MM.1S (cell line): ENCODE measurements around the gene PTPN2.
"Not testable (repeated sequence)": the region's sequence is repeated elsewhere in the genome, so short reads cannot be mapped to it uniquely, and the experiment has no call there.

Experiments used
- DNase-seq: peaks from one replicate; pipeline ENCODE4 v3.0.0-alpha.2; 2015
- H2AFZ ChIP-seq: fragments of 300-600 bp; sonication (generic); 2 replicates; pipeline ENCODE4 v1.6.0; 2016; ENCODE audit warnings: antibody characterized with exemption, low read length
- H3F3A ChIP-seq: fragments of 300-600 bp; sonication (generic); 2 replicates; pipeline ENCODE4 v1.6.1; 2016; ENCODE audit warnings: mild to moderate bottlenecking, antibody characterized with exemption, low read length, moderate library complexity, mixed read lengths; ENCODE audit not compliant: insufficient read depth
- H3K27ac ChIP-seq: fragments of 300-600 bp; sonication (generic); 2 replicates; pipeline ENCODE4 v1.5.1; 2016; ENCODE audit warnings: mild to moderate bottlenecking, low read length
- H3K27me3 ChIP-seq: fragments of 300-600 bp; sonication (generic); replicated peaks from 2 replicates; pipeline ENCODE4 v1.6.0; 2016; ENCODE audit warnings: low read length; ENCODE audit not compliant: insufficient read depth
- H3K36me3 ChIP-seq: fragments of 300-600 bp; sonication (generic); replicated peaks from 2 replicates; pipeline ENCODE4 v1.6.1; 2016; ENCODE audit warnings: mild to moderate bottlenecking, low read length, mixed read lengths; ENCODE audit not compliant: insufficient read depth
- H3K4me1 ChIP-seq: fragments of 300-600 bp; sonication (generic); 2 replicates; pipeline ENCODE4 v1.6.1; 2016; ENCODE audit warnings: low read length, mixed read lengths
- H3K4me2 ChIP-seq: fragments of 300-600 bp; sonication (generic); 2 replicates; pipeline ENCODE4 v1.6.0; 2016; ENCODE audit warnings: low read depth, low read length
- H3K4me3 ChIP-seq: fragments of 300-600 bp; sonication (generic); 2 replicates; pipeline ENCODE4 v1.5.1; 2016; ENCODE audit warnings: low read length, mixed read lengths
- H3K79me2 ChIP-seq: fragments of 300-600 bp; sonication (generic); 2 replicates; pipeline ENCODE4 v1.6.1; 2016; ENCODE audit warnings: mixed run types, low read length, mixed read lengths
- H3K9ac ChIP-seq: fragments of 300-600 bp; sonication (generic); 2 replicates; pipeline ENCODE4 v1.6.1; 2016; ENCODE audit warnings: low read length, mixed read lengths
- H3K9me2 ChIP-seq: fragments of 300-600 bp; sonication (generic); replicated peaks from 2 replicates; pipeline ENCODE4 v1.6.1; 2016; ENCODE audit warnings: mild to moderate bottlenecking, low read length, mixed read lengths; ENCODE audit not compliant: insufficient read depth
- H3K9me3 ChIP-seq: fragments of 300-600 bp; sonication (generic); replicated peaks from 2 replicates; pipeline ENCODE4 v1.6.1; 2016; ENCODE audit warnings: mild to moderate bottlenecking, low read length, mixed read lengths; ENCODE audit not compliant: insufficient read depth
- H4K20me1 ChIP-seq: fragments of 300-600 bp; sonication (generic); 2 replicates; pipeline ENCODE4 v1.6.1; 2016; ENCODE audit warnings: mild to moderate bottlenecking, low read length, moderate library complexity, mixed read lengths; ENCODE audit not compliant: insufficient read depth
- CTCF ChIP-seq: fragments of 300-600 bp; sonication (generic); IDR thresholded peaks from 2 replicates; pipeline ENCODE4 v1.5.1; 2016; ENCODE audit warnings: antibody characterized with exemption, low read length, mixed read lengths
- EZH2 ChIP-seq: fragments of 300-600 bp; sonication (generic); optimal IDR thresholded peaks from 2 replicates; pipeline ENCODE3; 2017; ENCODE audit warnings: low read depth, mild to moderate bottlenecking, antibody characterized with exemption, low read length, mixed read lengths
- EZH2phosphoT487 ChIP-seq: fragments of 300-600 bp; sonication (generic); IDR thresholded peaks from 2 replicates; pipeline ENCODE4 v1.6.1; 2018; ENCODE audit warnings: antibody characterized with exemption, low read length

Gene PTPN2

GRCh38 chr18:12906119-12906518 lies 22.1 kb upstream of the PTPN2 start:
- no peak overlapping the region for H3K4me3 ChIP-seq
- H3K9ac ChIP-seq, result no peak overlapping the region
- TF ChIP-seq CTCF (no peak), EZH2phosphoT487 (no peak), EZH2 (no peak)
- H3F3A ChIP-seq, result no peaks in the 10 kb centered on the region
- H3K27ac ChIP-seq, result no peak overlapping the region
- no peaks in the 10 kb centered on the region for H3K4me1 ChIP-seq
- no peaks in the 10 kb centered on the region for H3K36me3 ChIP-seq
- no peak for DNase-seq
- H3K9me3 ChIP-seq, result no peaks in the 10 kb centered on the region
- no peaks in the 10 kb centered on the region for H3K79me2 ChIP-seq
- H3K9me2 ChIP-seq, result no peaks in the 10 kb centered on the region
- H4K20me1 ChIP-seq, result no peaks in the 10 kb centered on the region
- H2AFZ ChIP-seq, result no peak overlapping the region
- peaks cover 47% of the 10 kb centered on the region for H3K27me3 ChIP-seq
- H3K4me2 ChIP-seq, result no peak overlapping the region

- no peak overlapping the region for H3K27ac ChIP-seq
- no peaks in the 10 kb centered on the region for H3K4me1 ChIP-seq
- H3K79me2 ChIP-seq, result no peaks in the 10 kb centered on the region
- H3K4me3 ChIP-seq, result no peak overlapping the region
- H3K4me2 ChIP-seq, result no peak overlapping the region
- no peak for TF ChIP-seq CTCF
- no peak for TF ChIP-seq EZH2phosphoT487
- TF ChIP-seq EZH2, result no peak
- no peak overlapping the region for H3K9ac ChIP-seq
- peaks cover 35% of the 10 kb centered on the region for H3K27me3 ChIP-seq
- H2AFZ ChIP-seq, result no peak overlapping the region
- no peak for DNase-seq
- H3F3A ChIP-seq, result no peaks in the 10 kb centered on the region
- no peaks in the 10 kb centered on the region for H3K9me2 ChIP-seq
- no peaks in the 10 kb centered on the region for H4K20me1 ChIP-seq
- no peaks in the 10 kb centered on the region for H3K9me3 ChIP-seq
- no peaks in the 10 kb centered on the region for H3K36me3 ChIP-seq
Observed at GRCh38 chr18:12904012-12904516, 20.0 kb upstream of the PTPN2 start.

- H2AFZ ChIP-seq, H3K9ac ChIP-seq, H3K9me2 ChIP-seq, H3F3A ChIP-seq, H3K27ac ChIP-seq, H4K20me1 ChIP-seq, H3K9me3 ChIP-seq, H3K4me2 ChIP-seq, H3K36me3 ChIP-seq, H3K4me1 ChIP-seq, H3K79me2 ChIP-seq, H3K4me3 ChIP-seq, DNase-seq: not testable (repeated sequence)
- H3K27me3 ChIP-seq, result peaks cover 16% of the 10 kb centered on the region
Observed at GRCh38 chr18:12901208-12901607, 17.2 kb upstream of the PTPN2 start.

GRCh38 chr18:12896784-12897333 lies 12.8 kb upstream of the PTPN2 start:
- DNase-seq, H2AFZ ChIP-seq, H3K9ac ChIP-seq, H3K9me3 ChIP-seq, H4K20me1 ChIP-seq, H3K79me2 ChIP-seq, H3K9me2 ChIP-seq, H3K36me3 ChIP-seq, H3K4me3 ChIP-seq, H3K27ac ChIP-seq, H3K4me1 ChIP-seq, H3F3A ChIP-seq, H3K4me2 ChIP-seq: not testable (repeated sequence)
- H3K27me3 ChIP-seq, result peaks cover 18% of the 10 kb centered on the region
